IPS-NIHi7 (cell line): ENCODE data around the gene FBLN7.
"Not testable (repeated sequence)": the region's sequence is repeated elsewhere in the genome, so short reads cannot be mapped to it uniquely, and the experiment has no call there.

Experiments used
- DNase-seq: peaks from one replicate; pipeline ENCODE4 v3.0.0; 2012; ENCODE audit warnings: mixed read lengths; ENCODE audit errors: extremely low spot score

Gene FBLN7, protein sequence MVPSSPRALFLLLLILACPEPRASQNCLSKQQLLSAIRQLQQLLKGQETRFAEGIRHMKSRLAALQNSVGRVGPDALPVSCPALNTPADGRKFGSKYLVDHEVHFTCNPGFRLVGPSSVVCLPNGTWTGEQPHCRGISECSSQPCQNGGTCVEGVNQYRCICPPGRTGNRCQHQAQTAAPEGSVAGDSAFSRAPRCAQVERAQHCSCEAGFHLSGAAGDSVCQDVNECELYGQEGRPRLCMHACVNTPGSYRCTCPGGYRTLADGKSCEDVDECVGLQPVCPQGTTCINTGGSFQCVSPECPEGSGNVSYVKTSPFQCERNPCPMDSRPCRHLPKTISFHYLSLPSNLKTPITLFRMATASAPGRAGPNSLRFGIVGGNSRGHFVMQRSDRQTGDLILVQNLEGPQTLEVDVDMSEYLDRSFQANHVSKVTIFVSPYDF

DNA sequence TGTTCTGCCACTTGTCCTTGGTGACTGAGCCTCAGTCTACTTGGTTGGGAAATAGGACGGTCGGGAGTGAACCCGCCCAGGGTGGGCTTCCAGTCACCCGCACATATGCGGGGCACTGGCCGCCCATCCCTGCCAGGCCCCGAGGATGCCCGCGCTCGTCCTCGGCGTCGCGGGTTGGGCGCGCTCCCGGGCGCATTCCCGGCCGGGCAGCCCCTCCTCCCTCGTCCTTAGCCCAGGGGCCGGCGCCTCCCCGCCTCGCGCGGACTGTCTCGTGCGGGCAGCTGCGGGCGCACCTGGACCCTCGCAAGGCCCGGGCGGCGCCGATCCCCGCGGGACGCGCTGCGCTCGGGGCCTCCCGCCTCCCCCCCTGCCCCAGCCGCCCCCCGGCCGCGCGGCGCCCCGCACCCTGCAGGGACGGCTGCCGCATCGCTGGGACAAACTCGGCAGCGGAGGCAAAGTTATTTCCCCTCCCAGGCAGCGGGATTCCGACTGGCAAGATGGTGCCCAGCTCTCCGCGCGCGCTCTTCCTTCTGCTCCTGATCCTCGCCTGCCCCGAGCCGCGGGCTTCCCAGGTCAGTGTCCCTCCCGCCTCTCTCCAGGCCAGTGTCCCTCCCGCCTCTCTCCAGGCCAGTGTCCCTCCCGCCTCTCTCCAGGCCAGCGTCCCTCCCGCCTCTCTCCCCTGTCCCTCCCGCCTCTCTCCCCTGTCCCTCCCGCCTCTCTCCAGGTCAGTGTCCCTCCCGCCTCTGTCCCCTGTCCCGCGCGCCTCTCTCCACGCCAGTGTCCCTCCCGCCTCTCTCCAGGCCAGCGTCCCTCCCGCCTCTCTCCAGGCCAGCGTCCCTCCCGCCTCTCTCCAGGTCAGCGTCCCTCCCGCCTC is at the start of gene FBLN7:
FBLN7 (plus strand) TSS at position 227 of the 874 bp plus-strand sequence; CDS start at position 498, 271 bp downstream.
- peak; percentile 63 for DNase-seq

DNA sequence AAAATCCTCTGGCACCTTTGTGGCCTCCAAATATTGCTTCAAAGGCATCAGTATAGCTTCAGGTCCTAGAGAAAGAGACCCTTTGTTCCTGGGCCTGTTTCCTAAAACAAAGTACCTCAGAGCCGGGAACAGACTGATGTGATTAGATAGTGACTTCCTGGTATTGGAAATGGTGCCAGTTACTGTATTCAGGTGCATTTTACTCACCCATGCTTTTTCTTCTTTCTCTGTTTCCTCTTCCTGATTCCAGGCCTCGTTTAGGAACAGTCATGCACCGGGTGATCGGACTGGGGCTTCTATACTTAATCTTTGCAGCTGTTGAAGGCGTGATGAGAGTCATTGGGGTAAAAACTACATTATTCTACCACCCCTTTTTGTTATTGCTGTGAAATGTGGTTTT is 48.8 kb upstream of the FBLN7 start:
- DNase-seq: no peak

DNA sequence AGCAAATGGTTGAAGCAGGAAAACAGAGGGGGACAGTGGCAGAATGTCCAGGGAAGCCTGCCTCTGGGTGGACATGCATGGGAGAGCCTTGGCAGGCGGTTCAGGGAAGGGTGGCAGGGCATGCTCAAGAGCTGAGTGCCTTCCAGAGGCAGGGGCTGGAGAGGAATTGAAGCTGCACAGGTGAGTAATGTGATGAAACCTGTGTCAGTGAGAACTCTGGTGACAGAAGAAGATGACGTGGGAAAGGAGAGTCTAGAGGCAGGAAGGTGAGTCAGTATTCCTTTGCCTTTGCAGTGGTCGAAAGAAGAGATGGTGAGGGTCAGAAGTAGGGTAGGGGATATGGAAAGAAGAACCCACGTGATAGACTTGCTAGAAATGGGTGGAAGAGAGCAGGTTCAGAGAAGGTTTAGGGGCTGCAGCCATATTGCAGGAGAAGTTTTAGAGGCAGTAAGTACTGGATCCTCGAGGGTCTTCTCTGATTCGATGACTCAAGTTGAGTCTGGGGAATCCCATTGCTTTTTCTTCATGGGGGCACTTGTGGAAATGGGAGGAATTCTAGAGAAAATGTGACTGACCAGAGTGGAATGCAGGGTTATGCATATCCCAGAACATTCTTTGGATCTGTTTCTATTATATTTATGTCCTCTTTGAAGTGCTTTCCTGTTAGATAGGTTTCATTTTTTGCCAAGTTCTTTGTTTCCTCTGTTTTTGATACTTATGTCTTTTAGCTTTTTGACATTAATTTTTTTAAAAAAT is 45.7 kb upstream of the FBLN7 start:
- DNase-seq: no peak

DNA sequence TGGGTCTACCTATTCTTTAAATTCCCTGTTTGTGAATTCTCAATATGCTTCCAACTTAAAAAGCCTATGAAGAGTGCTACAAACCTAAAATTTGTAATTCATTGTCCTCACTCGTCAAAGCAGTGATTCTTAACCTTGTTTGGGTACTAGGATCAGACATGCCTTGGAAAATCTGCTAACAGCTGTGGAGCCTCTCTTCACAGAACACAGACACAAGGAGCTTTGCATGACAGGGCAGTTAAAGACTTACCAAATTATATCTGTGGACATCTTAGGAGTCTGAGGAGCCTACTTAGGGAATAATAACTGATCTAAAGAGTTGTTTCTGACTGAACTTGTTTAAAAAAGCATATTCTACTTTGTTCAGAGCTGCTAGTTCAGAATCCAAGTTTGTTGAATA is 45.0 kb upstream of the FBLN7 start:
- no peak for DNase-seq

DNA sequence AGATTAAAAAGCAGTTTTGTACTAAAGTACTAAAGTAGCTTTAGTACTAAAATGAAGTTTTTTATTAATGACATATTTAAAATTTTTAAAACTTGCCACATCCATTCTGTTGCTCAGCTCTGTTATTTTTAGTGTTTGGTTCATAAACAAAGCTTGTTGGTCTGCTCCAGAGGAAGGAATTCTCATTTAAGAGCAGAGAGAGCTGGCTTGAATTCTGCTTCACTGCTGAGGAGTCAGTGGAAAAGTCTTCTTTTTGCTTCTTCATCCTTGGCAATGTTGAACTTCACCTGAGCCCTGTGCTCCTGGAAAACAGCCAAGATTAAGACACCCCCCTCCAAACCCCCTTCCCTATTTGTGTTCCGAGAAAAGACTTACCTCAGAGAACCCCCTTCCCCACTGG is 42.5 kb upstream of the FBLN7 start:
- DNase-seq: no peak

DNA sequence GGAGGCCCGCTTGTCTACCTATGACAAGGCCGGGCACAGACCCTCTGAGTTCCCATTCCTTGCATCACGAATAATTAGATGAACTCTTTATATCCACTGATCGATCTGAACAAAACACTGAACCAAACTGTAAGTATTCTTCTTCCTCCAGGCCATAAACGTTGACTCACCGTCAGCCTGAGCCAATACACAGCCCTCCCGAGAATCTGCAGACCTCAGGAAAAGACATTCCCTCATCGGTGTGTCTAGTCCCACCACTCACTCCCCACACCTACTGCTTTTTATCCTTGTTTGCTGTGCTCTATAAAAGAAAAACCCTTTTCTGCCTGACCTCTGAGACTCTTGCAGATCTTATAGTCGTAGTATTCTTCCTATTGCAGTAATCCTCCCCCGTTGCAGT is 42.1 kb upstream of the FBLN7 start:
- DNase-seq: peak; percentile 17

DNA sequence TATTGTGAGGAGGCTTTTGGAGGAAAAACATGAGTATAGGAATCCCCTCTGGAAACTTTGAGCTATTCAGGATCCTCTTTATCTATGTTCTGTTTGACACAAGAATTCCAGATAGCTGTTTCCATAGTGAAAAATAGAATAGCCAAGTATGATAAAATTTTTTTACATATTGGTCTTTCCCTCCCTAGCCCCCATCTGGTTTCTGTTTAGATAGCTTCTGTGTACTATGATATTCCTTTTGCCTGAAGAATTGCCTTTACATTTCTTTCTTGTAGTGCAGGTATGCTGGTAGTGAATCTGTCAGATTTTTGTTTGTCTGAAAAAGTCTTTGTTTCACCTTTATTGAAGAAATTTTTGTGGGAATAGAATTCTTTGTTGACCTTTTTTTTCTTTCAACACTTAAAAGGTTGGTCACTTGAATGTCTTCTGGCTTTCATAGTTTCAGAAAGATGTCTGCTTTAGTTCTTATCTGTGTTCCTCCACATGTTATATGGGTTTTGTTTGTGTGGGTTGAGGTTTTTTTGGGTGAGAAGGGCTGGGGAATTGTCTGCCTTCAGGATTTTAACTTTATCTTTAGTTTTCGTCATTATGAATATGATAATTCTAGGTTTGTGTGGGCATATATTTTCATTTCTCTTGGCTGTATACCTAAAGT is 29.9 kb upstream of the FBLN7 start:
- no peak for DNase-seq

DNA sequence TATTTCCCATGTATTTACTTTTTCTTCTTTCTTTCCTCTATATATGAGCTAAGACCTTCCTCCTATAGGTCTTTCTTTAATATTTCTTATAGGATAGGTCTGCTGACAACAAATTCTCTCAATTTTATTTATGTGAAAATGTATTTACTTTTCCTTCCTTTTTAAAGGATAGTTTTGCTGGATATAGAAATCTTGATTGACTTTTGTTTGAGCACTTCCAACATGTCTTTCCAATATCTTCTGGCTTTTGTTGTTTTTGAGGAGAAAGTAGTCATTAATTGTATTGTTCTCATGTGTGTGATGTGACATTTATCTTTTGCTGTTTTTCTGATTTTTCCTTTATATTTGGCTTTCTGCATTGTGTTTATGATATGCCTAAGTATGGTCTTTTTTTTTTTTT is 28.9 kb upstream of the FBLN7 start:
- DNase-seq: no peak

DNA sequence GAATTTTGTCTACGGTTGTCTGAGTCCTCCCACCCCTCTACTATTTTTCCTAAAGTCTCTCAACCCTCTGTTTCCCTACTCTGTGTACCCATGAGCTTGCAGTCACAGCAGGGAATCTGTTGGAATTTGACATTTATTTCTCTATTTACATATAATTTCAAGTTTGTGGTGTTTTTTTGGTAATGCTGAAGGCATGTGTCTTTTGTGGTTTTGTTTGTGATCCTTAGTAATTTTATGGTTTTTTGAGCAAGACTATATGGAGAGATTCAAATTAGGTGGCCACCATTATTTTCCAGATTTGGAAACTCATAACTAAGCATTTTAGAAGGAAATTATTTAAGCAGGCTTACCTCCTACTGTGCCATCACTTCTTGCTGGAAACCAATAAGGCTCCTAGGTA is 27.2 kb upstream of the FBLN7 start:
- no peak for DNase-seq

DNA sequence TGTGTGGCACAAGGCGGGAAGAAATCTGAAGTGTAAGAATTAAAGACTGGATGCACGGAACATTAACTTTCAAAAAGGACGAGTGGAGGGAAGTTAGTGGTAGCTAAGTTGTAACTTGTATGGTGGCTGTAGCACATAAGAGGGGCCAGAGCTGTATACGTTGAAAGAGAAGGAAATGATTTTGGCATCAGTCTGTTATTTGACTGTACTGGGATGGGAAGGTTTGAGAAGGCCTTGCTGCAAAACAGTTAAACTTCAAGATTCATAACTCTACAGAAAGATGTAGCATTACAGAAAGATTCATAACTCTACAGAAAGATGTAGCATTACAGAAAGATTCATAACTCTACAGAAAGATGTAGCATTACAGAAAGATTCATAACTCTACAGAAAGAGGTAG is 24.8 kb upstream of the FBLN7 start:
- DNase-seq: not testable (repeated sequence)

DNA sequence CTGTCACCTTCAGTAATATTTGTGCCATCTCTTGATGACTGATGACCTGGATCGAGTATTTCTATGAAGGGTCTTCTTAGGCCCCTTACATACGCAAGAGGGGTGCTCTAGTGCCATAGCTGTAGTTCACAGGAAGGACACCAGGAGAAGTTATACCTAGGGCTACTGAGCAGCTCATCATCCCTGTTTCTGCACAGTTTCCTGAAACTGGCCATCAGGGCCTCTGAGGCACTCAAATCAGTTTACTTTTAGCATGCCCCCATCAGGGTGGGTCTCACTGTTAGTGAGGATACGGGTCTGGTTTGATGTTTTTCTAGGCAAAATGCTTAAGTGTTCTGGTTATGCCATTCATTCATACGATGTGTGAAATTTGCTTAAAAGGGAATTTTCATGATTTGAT is 20.0 kb upstream of the FBLN7 start:
- DNase-seq: no peak

DNA sequence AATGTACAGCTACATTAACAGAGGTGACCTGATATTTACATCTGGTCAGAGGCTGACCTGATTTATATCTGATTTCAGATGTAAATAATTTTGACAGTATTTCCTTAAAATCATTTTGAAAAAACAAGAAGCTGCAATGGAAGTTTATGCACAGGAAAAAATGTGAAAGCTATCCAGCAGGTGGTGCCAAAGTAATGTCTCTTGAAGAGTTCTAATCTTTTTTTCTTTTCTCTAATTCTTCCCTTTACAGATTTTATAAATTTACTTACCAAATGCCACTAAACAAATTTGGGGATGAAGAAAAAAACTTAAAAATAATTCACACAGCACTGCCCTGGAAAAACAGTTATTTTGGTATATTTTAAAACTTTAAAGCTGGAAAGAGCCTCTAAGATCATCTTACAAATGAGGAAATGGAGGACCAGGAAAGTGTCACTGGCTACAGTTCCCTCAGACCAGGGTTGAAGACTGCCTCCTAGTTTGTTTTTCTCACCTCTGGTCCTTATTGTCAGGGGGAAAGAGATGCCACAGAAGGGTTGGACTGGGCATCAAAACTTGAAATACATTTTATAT is 16.4 kb upstream of the FBLN7 start:
- DNase-seq: no peak

DNA sequence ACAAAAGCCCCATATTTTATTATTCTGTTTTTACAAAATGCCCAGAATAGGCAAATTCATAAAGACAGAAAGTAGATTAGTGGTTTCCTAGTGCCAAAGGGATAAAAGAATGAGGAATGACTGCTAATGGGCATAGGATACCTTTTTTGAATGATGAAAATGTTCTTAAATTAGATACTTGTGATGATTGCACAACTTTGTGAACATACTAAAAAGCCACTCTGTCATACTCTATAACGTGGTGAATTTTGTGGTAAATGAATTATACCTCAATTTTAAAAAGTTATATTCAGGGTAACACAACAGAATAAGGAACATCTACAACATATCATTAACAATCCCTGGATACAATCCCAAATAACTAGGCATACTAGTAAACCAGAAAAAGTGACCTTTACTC is 9.1 kb upstream of the FBLN7 start:
- DNase-seq: no peak

DNA sequence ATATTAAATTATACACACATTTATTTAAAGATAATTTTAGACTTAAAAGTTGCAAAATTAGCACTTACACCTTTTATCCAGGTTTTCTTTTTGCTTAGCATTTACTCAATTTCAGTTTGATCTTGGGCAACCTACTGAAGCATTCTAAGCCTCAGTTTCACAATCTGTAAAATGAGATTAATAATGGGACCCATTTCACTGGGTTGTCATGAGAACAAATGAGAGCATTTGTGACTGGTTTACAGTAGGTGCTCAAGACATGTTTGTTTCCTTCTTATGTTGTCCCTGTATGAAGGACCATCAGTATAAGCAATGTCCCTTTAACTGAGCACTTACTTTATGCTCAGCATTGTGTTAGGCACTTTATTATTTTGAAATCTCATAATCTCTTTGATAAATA is 4.8 kb upstream of the FBLN7 start:
- no peak for DNase-seq

DNA sequence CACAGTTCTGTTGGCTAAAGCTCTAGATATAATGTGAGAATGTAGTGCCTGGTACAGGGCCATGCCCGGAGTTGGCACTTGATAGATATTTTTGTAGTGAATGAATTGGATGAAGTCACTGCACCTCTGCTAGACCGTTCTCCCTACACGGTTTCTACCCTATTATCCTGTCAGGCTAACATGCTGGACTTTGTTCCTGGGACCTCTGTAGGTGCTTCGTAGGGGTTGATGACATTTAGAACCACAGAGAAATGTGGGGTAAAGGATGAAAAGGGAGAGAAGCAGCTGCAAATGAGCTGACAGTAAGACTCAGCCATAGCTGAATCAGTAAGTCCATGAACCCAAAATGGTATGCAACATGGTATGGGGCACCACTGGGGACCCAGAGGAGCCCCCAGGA is 4.1 kb upstream of the FBLN7 start:
- DNase-seq: no peak

DNA sequence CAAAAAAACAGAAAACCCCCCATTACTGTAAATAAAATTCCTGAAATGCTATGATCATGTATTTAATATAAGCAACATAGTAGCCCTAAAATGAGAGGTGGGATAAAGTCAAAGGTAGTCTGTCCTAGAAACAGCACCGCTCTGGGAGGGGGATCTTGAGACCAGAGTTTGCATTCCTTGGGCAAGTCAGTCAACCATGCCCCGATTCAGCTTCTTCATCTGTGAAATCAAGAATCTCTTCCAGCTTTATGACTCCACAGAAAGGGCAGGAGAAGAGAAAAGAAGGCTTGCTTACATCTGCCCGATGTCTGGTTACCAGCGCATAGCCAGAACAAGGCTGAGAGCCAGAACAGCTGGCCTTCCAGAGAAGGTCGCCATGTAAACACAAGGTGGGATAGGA is 2.1 kb upstream of the FBLN7 start:
- no peak for DNase-seq

DNA sequence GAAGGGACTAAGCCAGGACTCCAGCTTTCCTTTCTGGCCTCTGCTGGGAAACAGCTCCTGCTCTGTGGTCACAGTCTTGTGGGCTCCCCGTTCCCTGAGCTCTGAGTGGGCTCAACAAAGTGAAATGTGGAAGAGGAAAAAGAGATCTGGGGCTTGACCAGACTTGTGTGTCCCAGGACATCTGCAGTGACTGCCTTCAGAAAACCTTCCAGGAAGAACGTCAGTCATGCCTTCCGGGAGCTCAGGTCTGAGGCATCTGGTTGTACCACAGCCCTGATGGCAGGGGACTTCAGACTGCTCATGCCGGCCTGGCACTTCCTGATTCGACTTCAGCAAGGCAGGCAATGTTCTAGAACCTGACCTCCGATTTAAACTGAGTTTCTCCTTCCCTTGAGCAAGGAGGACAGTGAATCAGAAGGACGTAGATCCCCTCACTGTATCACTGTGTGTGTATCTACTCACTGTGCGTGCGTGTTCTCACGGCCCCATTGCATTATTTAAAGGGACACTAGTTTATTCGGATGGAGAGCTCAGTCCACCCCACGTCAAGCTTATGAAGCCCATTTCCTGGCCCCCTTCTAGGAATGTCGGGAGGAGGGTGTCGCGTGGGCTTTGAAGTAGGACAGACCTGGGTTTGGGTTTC is 548 bp upstream of the FBLN7 start:
- no peak for DNase-seq

DNA sequence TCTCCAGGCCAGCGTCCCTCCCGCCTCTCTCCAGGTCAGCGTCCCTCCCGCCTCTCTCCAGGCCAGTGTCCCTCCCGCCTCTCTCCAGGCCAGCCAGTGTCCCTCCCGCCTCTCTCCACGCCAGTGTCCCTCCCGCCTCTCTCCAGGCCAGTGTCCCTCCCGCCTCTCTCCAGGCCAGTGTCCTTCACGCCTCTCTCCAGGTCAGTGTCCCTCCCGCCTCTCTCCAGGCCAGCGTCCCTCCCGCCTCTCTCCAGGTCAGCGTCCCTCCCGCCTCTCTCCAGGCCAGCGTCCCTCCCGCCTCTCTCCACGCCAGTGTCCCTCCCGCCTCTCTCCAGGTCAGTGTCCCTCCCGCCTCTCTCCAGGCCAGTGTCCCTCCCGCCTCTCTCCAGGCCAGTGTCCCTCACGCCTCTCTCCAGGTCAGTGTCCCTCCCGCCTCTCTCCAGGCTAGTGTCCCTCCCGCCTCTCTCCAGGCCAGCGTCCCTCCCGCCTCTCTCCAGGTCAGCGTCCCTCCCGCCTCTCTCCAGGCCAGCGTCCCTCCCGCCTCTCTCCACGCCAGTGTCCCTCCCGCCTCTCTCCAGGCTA is 939 bp downstream of the FBLN7 start:
- DNase-seq: not testable (repeated sequence)

DNA sequence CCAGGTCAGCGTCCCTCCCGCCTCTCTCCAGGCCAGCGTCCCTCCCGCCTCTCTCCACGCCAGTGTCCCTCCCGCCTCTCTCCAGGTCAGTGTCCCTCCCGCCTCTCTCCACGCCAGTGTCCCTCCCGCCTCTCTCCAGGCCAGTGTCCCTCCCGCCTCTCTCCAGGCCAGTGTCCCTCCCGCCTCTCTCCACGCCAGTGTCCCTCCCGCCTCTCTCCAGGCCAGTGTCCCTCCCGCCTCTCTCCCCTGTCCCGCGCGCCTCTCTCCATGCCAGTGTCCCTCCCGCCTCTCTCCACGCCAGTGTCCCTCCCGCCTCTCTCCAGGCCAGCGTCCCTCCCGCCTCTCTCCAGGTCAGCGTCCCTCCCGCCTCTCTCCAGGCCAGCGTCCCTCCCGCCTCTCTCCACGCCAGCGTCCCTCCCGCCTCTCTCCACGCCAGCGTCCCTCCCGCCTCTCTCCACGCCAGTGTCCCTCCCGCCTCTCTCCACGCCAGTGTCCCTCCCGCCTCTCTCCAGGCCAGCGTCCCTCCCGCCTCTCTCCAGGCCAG is 1.5 kb downstream of the FBLN7 start:
- DNase-seq: not testable (repeated sequence)

DNA sequence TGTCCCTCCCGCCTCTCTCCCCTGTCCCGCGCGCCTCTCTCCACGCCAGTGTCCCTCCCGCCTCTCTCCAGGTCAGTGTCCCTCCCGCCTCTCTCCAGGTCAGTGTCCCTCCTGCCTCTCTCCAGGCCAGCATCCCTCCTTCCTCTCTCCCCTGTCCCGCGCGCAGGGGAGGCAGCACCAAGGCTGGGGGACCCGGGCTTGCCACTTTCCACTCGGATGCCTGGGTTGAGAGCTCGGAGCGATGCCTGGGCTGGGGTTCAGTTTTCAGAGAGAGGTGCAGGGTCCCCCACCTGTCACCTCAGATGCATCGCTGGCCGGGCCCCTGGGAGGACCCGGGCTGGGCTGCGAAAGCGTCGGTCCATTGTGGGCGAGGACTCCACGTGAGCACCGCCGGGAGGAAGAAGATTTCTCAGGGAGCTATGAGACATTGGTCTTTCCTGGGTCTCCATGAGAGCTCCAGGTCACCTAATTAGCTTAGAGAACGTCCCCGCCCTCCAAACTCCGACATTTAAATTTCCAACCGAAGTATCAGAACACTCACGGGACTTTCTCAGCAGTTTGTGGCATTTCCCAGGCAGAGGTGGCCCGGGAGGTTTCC is 2.1 kb downstream of the FBLN7 start:
- peak; percentile 28 for DNase-seq
